HepG2 (cell line): ENCODE data around the gene FOSB. TPM values are rescaled to one million over a fixed set of nuclear protein-coding genes. Genes with fewer than 3 reads are reported as not detected.

Experiments
- ARNT ChIP-seq: fragments of 450-650 bp; IDR thresholded peaks from 2 replicates; pipeline ENCODE4 v1.6.1; 2017
- BORCS8-MEF2B ChIP-seq: sonication (generic); formaldehyde crosslinking; IDR thresholded peaks from 2 replicates; pipeline ENCODE4 v1.8.0; 2022; ENCODE audit warnings: mild to moderate bottlenecking, missing genetic modification reagents
- FOXP4 ChIP-seq: sonication (generic); formaldehyde crosslinking; IDR thresholded peaks from 2 replicates; pipeline ENCODE4 v1.4.0; 2020; ENCODE audit warnings: missing genetic modification reagents
- HNF4G ChIP-seq, 2 experiments: sonication (generic) in 1 of 2; formaldehyde crosslinking in 1 of 2; IDR thresholded peaks; 2 replicates each; pipeline versions ENCODE4 v1.4.0 to v1.6.1; 2011 to 2020; ENCODE audit warnings: borderline replicate concordance in 2 of 2, low read depth in 2 of 2, mild to moderate bottlenecking in 2 of 2, low read length in 1 of 2, missing genetic modification reagents in 1 of 2, moderate library complexity in 1 of 2
- KDM3A ChIP-seq: IDR thresholded peaks from 2 replicates; pipeline ENCODE4 v1.6.1; 2018; ENCODE audit warnings: low read depth, missing compliant biosample characterization
- KLF15 ChIP-seq: sonication (generic); formaldehyde crosslinking; IDR thresholded peaks from 2 replicates; pipeline ENCODE4 v1.8.1; 2023; ENCODE audit warnings: borderline replicate concordance, mild to moderate bottlenecking, inconsistent platforms, missing genetic modification reagents, mixed read lengths
- MED8 ChIP-seq: sonication (generic); formaldehyde crosslinking; IDR thresholded peaks from 2 replicates; pipeline ENCODE4 v1.8.1; 2023; ENCODE audit warnings: mild to moderate bottlenecking, missing genetic modification reagents; ENCODE audit not compliant: insufficient replicate concordance
- NRL ChIP-seq: sonication (generic); formaldehyde crosslinking; IDR thresholded peaks from 2 replicates; pipeline ENCODE4 v1.5.0; 2020; ENCODE audit warnings: missing genetic modification reagents, mild to moderate bottlenecking, moderate library complexity, borderline replicate concordance
- SNAI1 ChIP-seq: sonication (generic); formaldehyde crosslinking; IDR thresholded peaks from 2 replicates; pipeline ENCODE4 v1.5.0; 2020; ENCODE audit warnings: mild to moderate bottlenecking, missing genetic modification reagents, borderline replicate concordance
- SNAPC2 ChIP-seq: sonication (generic); formaldehyde crosslinking; IDR thresholded peaks from 2 replicates; pipeline ENCODE4 v1.8.1; 2022; ENCODE audit warnings: mild to moderate bottlenecking, missing genetic modification reagents
- SRSF1 ChIP-seq: fragments of 200-400 bp; formaldehyde crosslinking; optimal IDR thresholded peaks from 2 replicates; pipeline ENCODE3; 2017; ENCODE audit warnings: mild to moderate bottlenecking, low read depth, low read length, moderate library complexity
- STAT5B ChIP-seq: sonication (generic); formaldehyde crosslinking; IDR thresholded peaks from 2 replicates; pipeline ENCODE4 v1.4.0; 2020; ENCODE audit warnings: missing genetic modification reagents
- TBL1XR1 ChIP-seq: fragments of 150-350 bp; IDR thresholded peaks from 2 replicates; pipeline ENCODE4 v1.6.1; 2014; ENCODE audit warnings: borderline replicate concordance, low read length; ENCODE audit not compliant: partially characterized antibody
- TSC22D2 ChIP-seq: sonication (generic); formaldehyde crosslinking; IDR thresholded peaks from 2 replicates; pipeline ENCODE4 v1.5.1; 2020; ENCODE audit warnings: missing genetic modification reagents, mild to moderate bottlenecking, borderline replicate concordance
- ZBTB10 ChIP-seq: sonication (generic); formaldehyde crosslinking; IDR thresholded peaks from 2 replicates; pipeline ENCODE4 v1.4.0; 2020; ENCODE audit warnings: missing genetic modification reagents, borderline replicate concordance
- ZIK1 ChIP-seq: sonication (generic); formaldehyde crosslinking; IDR thresholded peaks from 2 replicates; pipeline ENCODE4 v1.5.0; 2020; ENCODE audit warnings: mild to moderate bottlenecking, low read depth, missing genetic modification reagents, borderline replicate concordance
- ZNF160 ChIP-seq: sonication (generic); formaldehyde crosslinking; IDR thresholded peaks from 2 replicates; pipeline ENCODE4 v1.8.0; 2022; ENCODE audit warnings: mild to moderate bottlenecking, inconsistent platforms, missing genetic modification reagents
- ZNF446 ChIP-seq: sonication (generic); formaldehyde crosslinking; IDR thresholded peaks from 2 replicates; pipeline ENCODE4 v1.5.0; 2020; ENCODE audit warnings: mild to moderate bottlenecking, missing genetic modification reagents
- ZNF558 ChIP-seq: sonication (generic); formaldehyde crosslinking; IDR thresholded peaks from 2 replicates; pipeline ENCODE4 v1.9.0; 2022; ENCODE audit warnings: mild to moderate bottlenecking, missing genetic modification reagents, borderline replicate concordance
- ZNF740 ChIP-seq: sonication (generic); formaldehyde crosslinking; IDR thresholded peaks from 2 replicates; pipeline ENCODE4 v1.4.0; 2020; ENCODE audit warnings: missing genetic modification reagents
- ZNF776 ChIP-seq: sonication (generic); formaldehyde crosslinking; IDR thresholded peaks from 2 replicates; pipeline ENCODE4 v1.4.0; 2020; ENCODE audit warnings: mild to moderate bottlenecking, missing genetic modification reagents
- ZNF883 ChIP-seq: sonication (generic); formaldehyde crosslinking; IDR thresholded peaks from 2 replicates; pipeline ENCODE4 v1.5.1; 2020; ENCODE audit warnings: mild to moderate bottlenecking, missing genetic modification reagents; ENCODE audit errors: not compliant biosample characterization
- ZSCAN22 ChIP-seq: sonication (generic); formaldehyde crosslinking; IDR thresholded peaks from 2 replicates; pipeline ENCODE4 v1.4.0; 2020; ENCODE audit warnings: mild to moderate bottlenecking, missing genetic modification reagents
- polyA plus RNA-seq, 8 experiments: library from polyadenylated mRNA; depleted of rRNA in 3 of 8; stranded (reverse) in 7 of 8; unstranded in 1 of 8; fragments of >200 nt; fragmentation: Illumina TruSeq in 4 of 8; extraction: Trizol in 4 of 8; gene quantifications; 2 replicates each; pipeline versions ENCODE4 v1.2.1 to v1.2.3, GENCODE V29; 2011 to 2016; ENCODE audit warnings: low read depth in 4 of 8, missing spikeins in 1 of 8, mixed read lengths in 1 of 8; ENCODE audit not compliant: insufficient read depth in 1 of 8
- total RNA-seq, 5 experiments: library from RNA; depleted of rRNA; stranded (reverse); fragments of >200 nt; fragmentation: Illumina TruSeq; extraction: Trizol; gene quantifications; 2 replicates each; pipeline ENCODE4 v1.2.3, GENCODE V29; 2016; ENCODE audit warnings: low read depth in 1 of 5

FOSB gene
- total and polyA plus RNA-seq, 2 of the 13 experiments (the other 11 are each of a cell fraction or from before 2014, with no cell fraction given) = 2.8 to 6.0 TPM

- peak; percentile 10; the same call in 1 of the 2 replicates for TF ChIP-seq NRL (CRISPR knock-in tag)
- 0 out of 2 replicates have a peak, but pooled peaks have one; percentile 10 for TF ChIP-seq KLF15 (CRISPR knock-in tag)
- TF ChIP-seq ZNF740 = 0 out of 2 replicates have a peak, but pooled peaks have one; percentile 13
- no peak for TF ChIP-seq ZSCAN22 (CRISPR knock-in tag)
- TF ChIP-seq ZNF558 = 0 out of 2 replicates have a peak, but pooled peaks have one; percentile 4
- TF ChIP-seq KDM3A (CRISPR knock-in tag) = 0 out of 2 replicates have a peak, but pooled peaks have one; percentile 13
- TF ChIP-seq TSC22D2 = 0 out of 2 replicates have a peak, but pooled peaks have one; percentile 3
- TF ChIP-seq ZNF776 = peak; percentile 78; the same call in 1 of the 2 replicates
- no peak for TF ChIP-seq TBL1XR1
- peak; percentile 22; the same call in 1 of the 2 replicates for TF ChIP-seq ZNF160 (CRISPR knock-in tag)
- TF ChIP-seq BORCS8-MEF2B (CRISPR knock-in tag) = 0 out of 2 replicates have a peak, but pooled peaks have one; percentile 38
- TF ChIP-seq ARNT = no peak
- no peak for TF ChIP-seq SRSF1
- no peak for TF ChIP-seq ZNF883
- 0 out of 2 replicates have a peak, but pooled peaks have one; percentile 34 for TF ChIP-seq SNAPC2
- 0 out of 2 replicates have a peak, but pooled peaks have one; percentile 14 for TF ChIP-seq ZNF446 (CRISPR knock-in tag)
- TF ChIP-seq MED8 (CRISPR knock-in tag) = peak; percentile 6
- TF ChIP-seq STAT5B (CRISPR knock-in tag) = 0 out of 2 replicates have a peak, but pooled peaks have one; percentile 24
- 0 out of 2 replicates have a peak, but pooled peaks have one; percentile 26 for TF ChIP-seq ZIK1
- TF ChIP-seq SNAI1 (CRISPR knock-in tag) = peak; percentile 61; the same call in 1 of the 2 replicates
- TF ChIP-seq ZBTB10 (CRISPR knock-in tag) = peak; percentile 47; the same call in 1 of the 2 replicates
- no peak for TF ChIP-seq HNF4G (IDR thresholded peaks at IDR 0.05; ENCODE audit: borderline replicate concordance, low read depth, low read length)
- 0 out of 2 replicates have a peak, but pooled peaks have one; percentile 11 for TF ChIP-seq HNF4G (CRISPR knock-in tag; IDR thresholded peaks at IDR 0.05; ENCODE audit: borderline replicate concordance, low read depth)
- TF ChIP-seq FOXP4 (CRISPR knock-in tag) = 0 out of 2 replicates have a peak, but pooled peaks have one; percentile 2
Measured at GRCh38 chr19:45423033-45423588, 44.7 kb upstream of the FOSB start (continued).
